ENCODE results near the gene DDX28. TPM values are rescaled to one million over a fixed set of nuclear protein-coding genes. Genes with fewer than 3 reads are reported as not detected.

DDX28 gene, protein sequence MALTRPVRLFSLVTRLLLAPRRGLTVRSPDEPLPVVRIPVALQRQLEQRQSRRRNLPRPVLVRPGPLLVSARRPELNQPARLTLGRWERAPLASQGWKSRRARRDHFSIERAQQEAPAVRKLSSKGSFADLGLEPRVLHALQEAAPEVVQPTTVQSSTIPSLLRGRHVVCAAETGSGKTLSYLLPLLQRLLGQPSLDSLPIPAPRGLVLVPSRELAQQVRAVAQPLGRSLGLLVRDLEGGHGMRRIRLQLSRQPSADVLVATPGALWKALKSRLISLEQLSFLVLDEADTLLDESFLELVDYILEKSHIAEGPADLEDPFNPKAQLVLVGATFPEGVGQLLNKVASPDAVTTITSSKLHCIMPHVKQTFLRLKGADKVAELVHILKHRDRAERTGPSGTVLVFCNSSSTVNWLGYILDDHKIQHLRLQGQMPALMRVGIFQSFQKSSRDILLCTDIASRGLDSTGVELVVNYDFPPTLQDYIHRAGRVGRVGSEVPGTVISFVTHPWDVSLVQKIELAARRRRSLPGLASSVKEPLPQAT
- 14.9 to 20.1 TPM (median 18.7 TPM) in 5 replicates for total RNA-seq (2022; extraction: Qiagen RNA extraction; ENCODE audit: low read depth)

DNA sequence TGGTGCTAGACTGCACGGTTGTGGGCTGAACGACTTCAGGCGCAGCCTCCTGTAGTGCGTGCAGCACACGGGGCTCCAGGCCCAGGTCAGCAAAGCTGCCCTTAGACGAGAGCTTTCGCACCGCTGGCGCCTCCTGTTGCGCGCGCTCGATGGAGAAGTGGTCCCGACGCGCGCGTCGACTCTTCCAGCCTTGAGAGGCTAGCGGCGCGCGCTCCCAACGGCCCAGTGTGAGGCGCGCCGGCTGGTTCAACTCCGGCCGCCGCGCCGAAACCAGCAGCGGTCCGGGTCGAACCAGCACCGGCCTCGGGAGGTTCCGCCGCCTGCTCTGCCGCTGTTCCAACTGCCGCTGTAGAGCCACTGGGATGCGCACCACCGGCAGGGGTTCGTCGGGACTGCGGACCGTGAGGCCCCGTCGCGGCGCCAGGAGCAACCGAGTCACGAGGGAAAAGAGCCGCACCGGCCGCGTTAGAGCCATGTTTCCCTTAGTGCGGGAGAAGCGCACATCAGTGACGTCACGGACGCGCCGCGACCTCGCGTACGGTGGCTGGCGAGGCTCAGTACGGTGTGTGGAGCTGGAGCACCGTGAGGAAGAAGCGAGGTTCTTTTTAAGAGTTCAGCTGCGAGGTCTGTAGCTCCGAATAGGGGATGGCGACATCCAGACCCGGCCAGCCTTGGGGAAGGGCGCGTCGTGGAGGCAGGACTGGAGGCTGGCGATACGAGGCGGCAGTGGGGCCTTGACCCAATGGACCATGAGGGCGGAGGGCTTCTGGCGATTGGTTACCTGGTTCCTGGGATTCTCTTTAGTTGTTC, at the start of gene DDX28, which contains the start of gene DUS2:
Gene DDX28, minus strand, starts transcription at position 505 of the 810 bp plus-strand sequence. Its CDS starts 30 bp downstream, at position 475.
Gene DUS2, plus strand, starts transcription at position 557 of the 810 bp plus-strand sequence. CDS start 14,740 bp downstream, outside the sequence.

DNA sequence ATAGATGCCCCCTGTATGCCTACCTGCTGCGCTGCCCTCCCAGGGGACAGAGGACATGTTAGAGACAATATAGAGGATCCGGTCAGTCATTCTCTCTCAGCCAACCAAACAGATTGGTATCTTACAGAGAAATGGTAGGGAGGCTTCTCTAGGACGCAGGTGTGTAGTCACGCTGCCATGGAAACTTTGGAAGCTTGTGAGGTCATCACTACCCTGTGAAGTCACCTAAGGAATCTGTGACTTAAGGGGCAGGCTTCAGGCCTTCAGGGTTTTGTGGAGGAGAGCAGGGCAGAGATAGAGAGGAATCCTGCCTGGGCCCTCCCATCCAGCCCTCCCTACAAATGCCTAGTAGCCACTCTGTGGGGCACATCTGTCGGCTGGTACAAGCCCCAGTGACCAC, 7.4 kb downstream of the DDX28 start, which contains the start of gene DPEP2NB:
Gene DPEP2NB, minus strand, starts transcription at position 231 of the 400 bp plus-strand sequence. Its CDS starts 141 bp downstream, at position 90.

DNA sequence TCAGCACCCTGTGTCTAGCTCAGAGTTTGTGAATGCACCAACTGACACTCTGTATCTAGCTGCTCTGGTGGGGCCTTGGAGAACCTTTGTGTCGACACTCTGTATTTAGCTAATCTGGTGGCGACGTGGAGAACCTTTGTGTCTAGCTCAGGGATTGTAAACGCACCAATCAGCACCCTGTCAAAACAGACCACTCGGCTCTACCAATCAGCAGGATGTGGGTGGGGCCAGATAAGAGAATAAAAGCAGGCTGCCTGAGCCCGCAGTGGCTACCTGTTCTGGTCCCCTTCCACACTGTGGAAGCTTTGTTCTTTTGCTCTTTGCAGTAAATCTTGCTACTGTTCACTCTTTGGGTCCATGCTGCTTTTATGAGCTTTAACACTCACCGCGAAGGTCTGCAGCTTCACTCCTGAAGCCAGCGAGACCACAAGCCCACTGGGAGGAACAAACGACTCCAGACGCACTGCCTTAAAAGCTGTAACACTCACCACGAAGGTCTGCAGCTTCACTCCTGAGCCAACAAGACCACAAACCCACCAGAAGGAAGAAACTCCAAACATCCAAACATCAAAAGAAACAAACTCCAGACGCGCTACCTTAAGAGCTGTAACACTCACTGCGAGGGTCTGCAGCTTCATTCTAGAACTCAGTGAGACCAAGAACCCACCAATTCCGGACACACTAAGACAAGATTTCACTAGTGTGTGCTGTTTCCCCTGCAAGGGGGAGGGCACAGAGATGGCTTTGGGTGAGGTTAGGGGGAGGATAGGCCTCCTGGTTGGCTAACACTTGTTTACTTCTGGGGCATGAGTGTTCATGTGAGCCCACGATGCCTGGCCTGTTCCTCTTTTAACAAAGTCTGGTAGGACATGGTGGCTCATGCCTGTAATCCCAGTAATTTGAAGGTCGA, 24.0 kb downstream of the DDX28 start, which contains the start of gene DPEP2:
Gene DPEP2, minus strand, starts transcription at position 706 of the 910 bp plus-strand sequence. CDS start 6,272 bp downstream, outside the sequence.

GRCh38 chr16:67979955-67980678, 42.9 kb downstream of the DDX28 start, which contains the start of gene DPEP3:
Gene DPEP3, minus strand, starts transcription at chr16:67980499. Its CDS starts 119 bp downstream, at chr16:67980380.

Other genes starting within 250 kb of the DDX28 start
- gene RANBP10, start 216.7 kb downstream of the DDX28 start, total RNA-seq (2022; extraction: Qiagen RNA extraction; ENCODE audit: low read depth): 6.7 to 10.7 TPM (median 9.7 TPM) in 5 replicates
- gene TSNAXIP1, start 216.3 kb downstream of the DDX28 start, total RNA-seq (2022; extraction: Qiagen RNA extraction; ENCODE audit: low read depth): 0.32 to 0.86 TPM (median 0.43 TPM) in 5 replicates
- gene THAP11, start 180.9 kb downstream of the DDX28 start, total RNA-seq (2022; extraction: Qiagen RNA extraction; ENCODE audit: low read depth): 25.2 to 46.3 TPM (median 44.5 TPM) in 5 replicates
- 230 to 282 TPM (median 237 TPM) in 5 replicates for gene NUTF2, start 176.3 kb downstream of the DDX28 start, total RNA-seq (2022; extraction: Qiagen RNA extraction; ENCODE audit: low read depth)
- gene CENPT, start 175.5 kb downstream of the DDX28 start, total RNA-seq (2022; extraction: Qiagen RNA extraction; ENCODE audit: low read depth): 21.4 to 32.5 TPM (median 28.4 TPM) in 5 replicates
- 43.1 to 69.7 TPM (median 65.1 TPM) in 5 replicates for gene EDC4, start 150.2 kb downstream of the DDX28 start, total RNA-seq (2022; extraction: Qiagen RNA extraction; ENCODE audit: low read depth)
- 0.33 TPM in 1 of 5 replicates, not detected in the others for gene NRN1L, start 138.3 kb downstream of the DDX28 start, total RNA-seq (2022; extraction: Qiagen RNA extraction; ENCODE audit: low read depth)
- gene PSKH1, start 130.0 kb downstream of the DDX28 start, total RNA-seq (2022; extraction: Qiagen RNA extraction; ENCODE audit: low read depth): 10.1 to 16.5 TPM (median 14.3 TPM) in 5 replicates
- gene CTRL, start 91.4 kb downstream of the DDX28 start, total RNA-seq (2022; extraction: Qiagen RNA extraction; ENCODE audit: low read depth): 1.0 to 2.5 TPM (median 1.4 TPM) in 5 replicates
- gene PSMB10, start 86.4 kb downstream of the DDX28 start, total RNA-seq (2022; extraction: Qiagen RNA extraction; ENCODE audit: low read depth): 34.4 to 55.4 TPM (median 47.8 TPM) in 5 replicates
- gene LCAT, start 79.1 kb downstream of the DDX28 start, total RNA-seq (2022; extraction: Qiagen RNA extraction; ENCODE audit: low read depth): 9.0 to 15.1 TPM (median 12.4 TPM) in 5 replicates
- gene SLC12A4, start 54.6 kb downstream of the DDX28 start, total RNA-seq (2022; extraction: Qiagen RNA extraction; ENCODE audit: low read depth): 18.1 to 35.6 TPM (median 31.6 TPM) in 5 replicates
- gene DPEP3, start 42.7 kb downstream of the DDX28 start, total RNA-seq (2022; extraction: Qiagen RNA extraction; ENCODE audit: low read depth): not detected in 5 replicates
- gene DPEP2, start 23.7 kb downstream of the DDX28 start, total RNA-seq (2022; extraction: Qiagen RNA extraction; ENCODE audit: low read depth): not detected in 5 replicates
- gene DPEP2NB, start 7.3 kb downstream of the DDX28 start, total RNA-seq (2022; extraction: Qiagen RNA extraction; ENCODE audit: low read depth): not detected in 5 replicates
- gene DUS2, start 52 bp upstream of the DDX28 start, total RNA-seq (2022; extraction: Qiagen RNA extraction; ENCODE audit: low read depth): 14.9 to 20.0 TPM (median 16.7 TPM) in 5 replicates
- 11.4 to 18.0 TPM (median 15.3 TPM) in 5 replicates for gene NFATC3, start 62.1 kb upstream of the DDX28 start, total RNA-seq (2022; extraction: Qiagen RNA extraction; ENCODE audit: low read depth)
- 0.06 to 0.40 TPM (median 0.15 TPM) in 5 replicates for gene ESRP2, start 212.9 kb upstream of the DDX28 start, total RNA-seq (2022; extraction: Qiagen RNA extraction; ENCODE audit: low read depth)
- 11.0 to 16.4 TPM (median 14.7 TPM) in 5 replicates for gene PLA2G15, start 222.1 kb upstream of the DDX28 start, total RNA-seq (2022; extraction: Qiagen RNA extraction; ENCODE audit: low read depth)
- 24.7 to 35.4 TPM (median 30.5 TPM) in 5 replicates for gene SLC7A6, start 241.3 kb upstream of the DDX28 start, total RNA-seq (2022; extraction: Qiagen RNA extraction; ENCODE audit: low read depth)

Measured in A549 treated with ZK216348 at 1 μM for 4 hours (cell line).